ENCODE results near the gene PRIMA1.

Gene PRIMA1

GRCh38 chr14:93731753-93732152, 56.5 kb downstream of the PRIMA1 start:
- DNase-seq (ENCODE audit: low read depth), result no peak

GRCh38 chr14:93729993-93730392, 58.3 kb downstream of the PRIMA1 start:
- DNase-seq (ENCODE audit: low read depth), result no peak

GRCh38 chr14:93728651-93729016, 59.7 kb downstream of the PRIMA1 start:
- no peak for DNase-seq (ENCODE audit: low read depth)

- DNase-seq (ENCODE audit: low read depth), result no peak
Observed at GRCh38 chr14:93727917-93728650, 60.2 kb downstream of the PRIMA1 start.

- DNase-seq (ENCODE audit: low read depth), result no peak
Observed at GRCh38 chr14:93727039-93727740, 61.1 kb downstream of the PRIMA1 start.

GRCh38 chr14:93725993-93726392, 62.3 kb downstream of the PRIMA1 start:
- no peak for DNase-seq (ENCODE audit: low read depth)

- DNase-seq (ENCODE audit: low read depth), result no peak
Observed at GRCh38 chr14:93725002-93725582, 63.2 kb downstream of the PRIMA1 start.

- no peak for DNase-seq (ENCODE audit: low read depth)
Observed at GRCh38 chr14:93723001-93723400, 65.3 kb downstream of the PRIMA1 start.

- no peak for DNase-seq (ENCODE audit: low read depth)
Observed at GRCh38 chr14:93720981-93721483, 67.3 kb downstream of the PRIMA1 start.

GRCh38 chr14:93720076-93720815, 68.0 kb downstream of the PRIMA1 start:
- DNase-seq (ENCODE audit: low read depth), result no peak

GRCh38 chr14:93719256-93719655, 69.0 kb downstream of the PRIMA1 start:
- no peak for DNase-seq (ENCODE audit: low read depth)

- DNase-seq (ENCODE audit: low read depth), result no peak
Observed at GRCh38 chr14:93717668-93718320, 70.5 kb downstream of the PRIMA1 start.

GRCh38 chr14:93716746-93717667, 71.3 kb downstream of the PRIMA1 start:
- no peak for DNase-seq (ENCODE audit: low read depth)

GRCh38 chr14:93716002-93716745, 72.1 kb downstream of the PRIMA1 start:
- DNase-seq (ENCODE audit: low read depth), result no peak

- no peak for DNase-seq (ENCODE audit: low read depth)
Observed at GRCh38 chr14:93715279-93715927, 72.9 kb downstream of the PRIMA1 start.

GRCh38 chr14:93714605-93715004, 73.7 kb downstream of the PRIMA1 start:
- DNase-seq (ENCODE audit: low read depth), result no peak

- DNase-seq (ENCODE audit: low read depth), result no peak
Observed at GRCh38 chr14:93713726-93714405, 74.4 kb downstream of the PRIMA1 start.

GRCh38 chr14:93712838-93713724, 75.2 kb downstream of the PRIMA1 start:
- DNase-seq (ENCODE audit: low read depth), result no peak
